ENCODE measurements around the gene RND3.

The RND3 gene

DNA sequence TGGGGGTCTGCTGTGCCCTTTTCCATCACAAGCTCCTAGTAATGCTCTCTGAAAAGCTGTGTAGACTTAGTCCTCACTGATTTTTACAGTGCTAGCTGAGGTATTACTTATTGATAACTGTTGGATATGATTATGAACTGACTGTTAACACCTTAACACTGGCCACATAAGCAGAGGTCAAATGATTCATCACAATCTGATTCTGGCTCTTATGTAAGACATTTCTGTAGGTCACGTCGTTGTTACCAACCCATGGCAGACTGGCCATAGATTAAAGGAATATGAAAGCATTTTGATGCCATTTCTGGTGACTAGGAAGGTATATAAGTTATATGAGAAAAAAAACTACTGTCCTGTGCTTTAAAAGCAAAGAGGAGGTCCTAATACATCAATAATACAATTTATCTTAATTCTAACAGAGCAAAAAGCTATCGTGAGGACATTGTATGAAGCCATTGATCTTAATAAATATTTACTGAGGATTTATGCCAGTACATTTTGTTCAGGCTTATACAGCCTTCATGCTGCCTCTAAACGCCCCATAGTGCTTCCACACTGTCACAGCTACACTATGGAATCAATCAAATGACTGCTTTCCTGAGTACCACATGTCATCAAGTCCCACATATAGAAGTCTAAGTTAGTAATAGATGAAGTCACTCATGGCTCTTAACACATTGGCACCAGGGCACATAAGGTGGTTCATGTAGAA lies 6.9 kb upstream of the RND3 start:
- no peak for DNase-seq

DNA sequence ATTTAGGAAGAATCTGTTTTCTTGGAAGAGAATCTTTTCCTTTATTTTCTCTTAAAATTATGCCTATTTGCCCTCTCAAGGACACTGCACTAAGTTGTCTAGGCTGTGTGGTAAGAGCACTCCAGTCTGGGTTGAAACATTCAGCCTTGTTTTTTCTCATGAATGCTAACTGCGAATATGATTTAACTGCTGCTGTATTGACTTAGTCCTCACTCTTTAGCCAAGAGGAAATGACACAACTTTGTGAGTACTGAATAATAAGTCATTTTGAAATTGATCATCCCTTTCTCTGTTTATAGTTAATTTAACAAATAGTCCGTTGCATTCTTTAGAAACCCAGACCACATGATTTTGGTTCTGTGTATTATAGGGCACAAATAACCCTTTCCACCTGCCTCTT lies 4.5 kb upstream of the RND3 start:
- peak; percentile 66 for DNase-seq

- DNase-seq = no peak
Measured at GRCh38 chr2:150491430-150491829, 4.0 kb upstream of the RND3 start.

- DNase-seq = no peak
Measured at GRCh38 chr2:150490466-150490865, 3.0 kb upstream of the RND3 start.

DNA sequence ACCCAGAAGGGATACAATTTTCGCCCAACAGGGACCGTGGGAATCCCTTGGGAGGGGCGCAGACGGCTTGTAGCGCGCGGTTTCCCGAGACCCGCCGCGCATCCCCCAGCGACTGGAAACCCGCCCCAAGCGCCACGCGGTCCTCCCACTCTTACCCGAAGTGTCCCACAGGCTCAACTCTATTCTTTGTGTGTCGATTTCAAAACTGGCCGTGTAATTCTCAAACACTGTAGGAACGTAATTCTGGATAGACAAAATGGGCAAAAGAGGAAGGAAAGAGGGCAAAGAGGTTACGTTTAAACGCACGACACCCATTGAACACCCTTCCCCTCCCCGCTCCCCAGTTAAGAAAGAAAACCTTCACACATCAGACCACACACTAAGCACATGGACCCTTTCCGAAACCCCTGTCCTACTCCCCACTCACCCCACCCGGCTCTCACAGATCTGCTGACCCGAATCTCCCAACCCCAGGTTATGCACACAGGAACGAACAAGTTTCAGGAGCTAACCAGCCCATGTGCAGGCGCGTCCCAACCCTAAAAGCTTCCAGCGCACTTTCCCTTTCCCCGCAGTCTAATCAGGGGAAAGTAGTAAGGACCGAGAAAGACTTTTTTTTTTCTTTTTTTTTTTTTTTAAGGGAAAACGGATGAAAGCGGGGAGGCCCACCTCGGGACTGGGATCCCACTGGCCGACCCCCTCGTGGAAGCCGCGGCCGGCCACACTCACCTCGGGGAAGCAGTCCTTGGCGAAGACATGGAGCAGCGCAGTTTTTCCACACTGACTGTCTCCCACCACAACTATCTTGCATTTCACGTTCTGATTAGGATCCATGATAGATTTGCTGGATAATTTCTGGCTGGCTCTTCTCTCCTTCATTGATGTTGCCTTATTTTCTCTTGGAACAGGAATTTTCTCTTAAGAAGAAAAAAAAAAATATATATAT lies 655 bp downstream of the RND3 start:
- DNase-seq = peak; percentile 45

GRCh38 chr2:150485871-150486538 lies 1.5 kb downstream of the RND3 start:
- DNase-seq = peak; percentile 88

DNA sequence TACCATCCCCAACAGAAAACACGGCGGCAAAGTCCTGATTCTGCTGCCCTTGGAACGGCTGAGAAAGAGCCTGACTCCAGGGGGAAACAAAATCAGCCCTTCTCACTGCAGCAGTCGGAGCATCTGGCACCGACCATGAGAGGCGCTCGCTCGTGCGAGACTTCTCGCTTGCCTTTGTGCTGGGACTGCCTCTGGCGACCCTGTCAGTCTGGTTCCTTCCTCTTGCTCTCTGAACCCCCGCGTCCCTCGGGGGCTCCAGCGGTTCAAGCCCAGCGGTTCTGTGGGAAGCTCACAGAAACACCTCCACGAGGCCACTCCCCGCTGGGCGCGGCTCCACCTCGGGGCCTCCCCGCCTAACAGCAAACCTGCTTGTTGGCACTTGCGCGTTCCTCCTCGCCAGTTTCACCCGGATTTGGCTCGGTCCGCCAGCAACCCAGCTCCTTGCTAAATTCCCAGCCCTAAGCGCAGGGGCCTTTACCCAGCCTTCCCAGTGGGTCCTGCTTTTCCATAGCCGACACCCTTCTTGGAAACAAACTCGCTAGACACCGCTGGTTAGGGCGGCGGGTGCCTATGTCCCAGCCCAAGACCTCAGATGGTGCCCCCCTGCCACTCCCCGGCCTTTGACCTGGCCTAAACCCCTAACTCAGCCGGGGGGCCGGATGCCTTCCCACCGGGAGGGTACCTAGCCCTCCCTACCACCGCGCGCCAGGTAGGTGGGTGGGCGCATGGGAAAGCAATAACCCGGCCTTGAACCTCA lies 2.2 kb downstream of the RND3 start:
- DNase-seq = peak; percentile 67

DNA sequence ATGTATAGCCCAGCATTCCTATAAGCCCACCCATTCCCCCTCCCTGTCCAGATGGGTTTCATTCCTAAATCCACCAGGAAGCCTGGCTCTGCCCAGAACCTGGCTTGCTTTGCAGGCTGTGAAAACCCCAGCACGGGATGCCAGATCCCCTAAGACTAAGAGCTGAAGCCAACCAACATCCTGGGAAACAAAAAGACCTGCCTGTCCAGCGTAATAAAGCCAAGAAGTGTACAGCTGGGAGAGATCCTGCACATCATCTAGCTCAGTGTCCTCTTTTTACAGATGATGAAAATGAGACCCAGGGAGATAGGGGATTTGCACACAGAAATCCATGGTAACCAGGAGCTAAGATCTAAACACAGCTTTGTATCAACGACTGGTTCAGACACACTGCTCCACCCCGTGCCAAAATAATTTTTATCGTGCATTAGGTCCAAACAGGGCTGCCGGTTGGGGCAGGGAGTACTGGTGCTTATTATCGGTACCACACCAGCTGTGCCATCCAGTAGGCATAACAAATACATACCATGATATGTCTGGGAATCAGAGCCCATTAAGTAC lies 2.9 kb downstream of the RND3 start:
- DNase-seq = no peak

- DNase-seq = no peak
Measured at GRCh38 chr2:150484006-150484405, 3.5 kb downstream of the RND3 start.

- DNase-seq = no peak
Measured at GRCh38 chr2:150483532-150483931, 3.9 kb downstream of the RND3 start.

DNA sequence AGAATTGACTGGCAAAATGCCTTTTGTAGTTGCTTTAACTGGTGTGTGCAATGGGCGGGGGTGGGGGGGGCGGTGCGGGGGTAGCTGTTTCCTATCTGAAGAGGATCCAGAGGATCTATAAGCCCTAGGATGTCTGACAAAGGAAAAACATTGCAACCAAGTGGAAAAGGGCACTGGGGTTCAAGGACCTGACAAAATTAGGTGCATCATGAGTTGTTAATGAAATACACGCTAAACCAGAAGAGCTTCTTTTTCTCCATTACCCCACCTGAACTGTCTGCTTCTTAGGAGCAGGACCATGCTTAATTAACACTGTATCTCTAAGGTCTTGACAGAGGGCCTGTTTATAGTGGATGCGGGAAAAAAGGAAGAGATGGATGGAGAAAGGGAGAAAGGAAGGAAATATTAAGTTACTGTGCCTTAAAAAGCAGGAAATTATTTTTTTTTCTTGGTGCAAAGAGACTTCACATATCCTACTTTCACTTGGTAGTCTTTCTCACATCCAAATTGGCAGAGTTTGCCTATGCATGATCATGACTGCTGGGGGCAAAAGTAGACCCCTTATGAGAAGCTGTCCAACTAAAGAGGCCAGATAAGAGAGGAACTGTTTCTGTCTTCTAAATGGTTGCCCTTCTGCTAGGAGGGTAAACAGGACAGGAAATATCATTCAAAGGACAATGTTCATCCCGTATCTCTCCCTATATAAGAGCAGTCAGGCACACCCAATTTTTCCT lies 4.6 kb downstream of the RND3 start:
- DNase-seq = no peak

DNA sequence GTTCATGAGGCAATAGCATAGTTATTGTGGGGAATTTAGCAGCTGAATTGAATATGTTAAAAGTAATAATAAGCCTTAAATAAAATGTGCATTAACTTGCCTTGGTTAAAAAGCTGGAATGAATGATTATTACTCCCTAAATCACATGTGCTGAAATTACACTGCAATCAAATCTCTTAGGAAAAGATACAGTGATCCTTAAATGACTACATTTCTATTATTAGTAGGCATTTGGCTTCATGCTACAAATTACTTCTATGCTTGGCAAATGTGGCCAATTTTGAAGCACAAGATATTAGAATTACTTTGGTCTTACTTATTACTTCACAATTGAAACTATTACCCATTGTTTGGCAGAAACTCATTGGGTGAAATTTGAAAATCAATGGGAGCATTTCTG lies 5.4 kb downstream of the RND3 start:
- DNase-seq = no peak

GRCh38 chr2:150480971-150481830 lies 6.3 kb downstream of the RND3 start:
- no peak for DNase-seq

- peak; percentile 66 for DNase-seq
Measured at GRCh38 chr2:150480241-150480640, 7.2 kb downstream of the RND3 start.

DNA sequence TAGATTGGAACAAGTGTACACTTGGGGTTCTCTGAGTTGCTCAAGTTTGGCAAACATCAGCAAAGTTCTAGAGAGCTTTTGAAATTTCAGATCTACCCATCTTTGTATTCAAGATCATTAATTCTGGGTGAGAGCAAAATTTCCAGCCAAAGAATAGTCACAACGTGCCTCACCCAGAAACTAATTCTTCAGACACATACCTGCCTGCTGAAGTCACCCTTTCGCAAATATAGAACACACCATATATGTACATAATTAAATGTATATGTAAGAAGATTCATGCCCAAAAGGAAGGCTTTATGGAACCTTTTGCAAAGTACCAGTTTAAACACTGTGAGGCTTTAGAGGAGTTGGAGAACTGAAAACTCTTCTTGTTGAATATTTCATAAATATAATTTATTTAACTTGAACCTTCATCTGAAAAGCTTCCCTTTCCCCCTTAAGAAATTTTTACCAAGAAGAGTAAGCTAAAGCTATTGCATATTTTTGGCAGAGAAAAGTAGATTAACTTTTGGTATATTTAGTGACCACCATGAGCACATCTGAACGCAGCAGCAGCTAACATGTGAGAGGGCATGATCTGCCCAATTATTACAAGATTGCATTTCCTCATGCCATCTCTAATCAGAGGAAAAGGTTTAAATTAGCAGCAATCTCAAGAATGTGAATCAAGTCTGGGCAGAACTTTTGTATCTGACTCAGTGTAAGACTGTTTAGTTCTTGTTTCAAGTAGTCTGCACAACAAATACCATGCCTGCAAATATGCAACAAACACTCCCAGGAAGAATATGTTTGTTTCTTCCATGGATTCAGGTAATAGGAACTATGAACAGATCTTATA lies 8.2 kb downstream of the RND3 start:
- DNase-seq = peak; percentile 85

DNA sequence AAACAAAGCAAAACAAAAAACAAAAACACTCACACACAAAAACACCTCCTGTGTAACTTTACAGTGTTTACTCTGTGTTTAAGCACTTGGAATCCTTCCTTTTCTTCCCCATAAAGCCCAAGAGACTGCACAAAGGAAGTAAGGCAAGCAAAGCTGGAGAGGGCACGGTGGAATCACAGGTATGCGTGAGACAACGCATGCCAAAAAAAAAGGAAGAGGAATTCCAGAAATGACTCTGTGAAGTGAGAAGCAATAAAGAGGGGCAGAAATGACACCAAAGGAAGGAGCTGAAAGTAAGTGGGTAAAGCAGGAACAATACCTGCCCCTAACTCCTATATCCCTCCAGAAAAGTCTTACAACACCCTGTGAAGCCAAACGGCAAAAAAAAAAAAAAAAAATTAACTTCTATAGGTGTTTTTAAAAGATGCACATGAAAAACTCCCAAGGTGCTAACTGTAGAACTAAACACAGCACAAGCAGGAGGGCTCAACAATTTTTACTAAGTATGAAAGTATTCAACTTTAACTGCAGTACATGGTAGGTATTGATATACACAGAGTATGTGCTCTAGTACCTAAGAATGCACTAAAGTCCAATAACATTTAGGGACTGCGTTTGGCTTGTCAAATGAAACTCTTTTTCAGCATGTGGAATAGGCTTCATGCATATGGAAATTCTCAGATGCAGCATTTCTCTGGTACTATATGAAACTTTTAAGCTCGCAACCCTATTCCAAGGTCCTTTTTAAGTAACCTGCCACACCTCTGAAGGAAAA lies 9.1 kb downstream of the RND3 start:
- DNase-seq = peak; percentile 62

DNA sequence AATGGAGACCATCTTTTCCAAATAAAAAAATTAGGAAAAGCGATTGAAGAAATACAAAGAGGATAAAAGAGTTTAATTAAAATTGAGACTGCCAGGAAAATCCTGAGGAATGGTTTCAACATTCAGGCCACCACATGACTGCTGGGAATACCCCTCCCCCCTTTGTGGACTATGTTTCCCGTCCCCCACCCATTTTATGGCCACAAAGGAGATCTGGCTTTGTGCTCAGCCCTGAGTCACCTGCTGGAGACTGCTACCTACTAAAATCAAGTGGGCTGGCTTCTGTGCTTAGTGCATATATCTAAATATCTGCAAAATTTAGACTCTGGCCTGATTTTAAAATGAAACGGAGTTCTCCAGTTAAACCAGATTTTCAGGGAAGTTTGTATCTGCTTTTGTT lies 10.1 kb downstream of the RND3 start:
- DNase-seq = peak; percentile 49

GRCh38 chr2:150476809-150477302 lies 10.6 kb downstream of the RND3 start:
- DNase-seq = no peak
